ENCODE data around the gene SLC6A6. TPM values are rescaled to one million over a fixed set of nuclear protein-coding genes. Genes with fewer than 3 reads are reported as not detected.

The SLC6A6 gene
- total RNA-seq, 4 donors from 2014 or later: 34.4 to 166 (median 55.2) TPM

DNA sequence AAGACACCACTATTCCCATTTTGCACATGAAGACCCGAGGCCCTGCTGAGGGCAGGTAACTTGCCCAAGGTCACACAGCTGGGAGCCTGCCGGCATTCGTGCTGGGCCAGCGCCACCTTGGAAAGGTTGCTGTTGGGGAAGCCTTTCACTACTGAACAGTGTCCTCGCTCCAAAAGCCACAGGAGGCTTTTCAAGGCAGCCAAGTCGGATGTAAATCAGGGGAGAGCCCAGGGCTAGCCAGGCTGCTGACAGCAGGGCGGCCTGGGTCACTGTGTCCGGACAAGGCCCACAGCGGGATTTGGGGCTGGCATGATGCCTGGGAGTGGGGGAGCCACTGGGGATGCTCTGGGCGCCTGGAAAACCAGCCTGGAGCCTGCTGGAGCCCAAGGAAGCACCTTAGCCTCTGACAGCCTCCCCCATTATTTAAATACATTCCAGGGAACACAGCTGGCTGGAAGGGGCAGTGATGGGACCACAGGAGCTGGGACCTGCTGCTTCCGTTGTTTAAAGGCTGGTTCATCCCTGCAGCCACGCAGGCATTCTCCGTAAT, 10.5 kb downstream of the SLC6A6 start:
- DNase-seq (ENCODE audit: low spot score in 2 of 2): no peak
- WGBS, 2 donors: 75 to 87% methylated on average over 13 of the region's 13 CpGs

GRCh38 chr3:14413381-14414071, 11.1 kb downstream of the SLC6A6 start:
- no peak for TF ChIP-seq POLR2A (IDR thresholded peaks at IDR 0.05)
- TF ChIP-seq, protein P1, sequence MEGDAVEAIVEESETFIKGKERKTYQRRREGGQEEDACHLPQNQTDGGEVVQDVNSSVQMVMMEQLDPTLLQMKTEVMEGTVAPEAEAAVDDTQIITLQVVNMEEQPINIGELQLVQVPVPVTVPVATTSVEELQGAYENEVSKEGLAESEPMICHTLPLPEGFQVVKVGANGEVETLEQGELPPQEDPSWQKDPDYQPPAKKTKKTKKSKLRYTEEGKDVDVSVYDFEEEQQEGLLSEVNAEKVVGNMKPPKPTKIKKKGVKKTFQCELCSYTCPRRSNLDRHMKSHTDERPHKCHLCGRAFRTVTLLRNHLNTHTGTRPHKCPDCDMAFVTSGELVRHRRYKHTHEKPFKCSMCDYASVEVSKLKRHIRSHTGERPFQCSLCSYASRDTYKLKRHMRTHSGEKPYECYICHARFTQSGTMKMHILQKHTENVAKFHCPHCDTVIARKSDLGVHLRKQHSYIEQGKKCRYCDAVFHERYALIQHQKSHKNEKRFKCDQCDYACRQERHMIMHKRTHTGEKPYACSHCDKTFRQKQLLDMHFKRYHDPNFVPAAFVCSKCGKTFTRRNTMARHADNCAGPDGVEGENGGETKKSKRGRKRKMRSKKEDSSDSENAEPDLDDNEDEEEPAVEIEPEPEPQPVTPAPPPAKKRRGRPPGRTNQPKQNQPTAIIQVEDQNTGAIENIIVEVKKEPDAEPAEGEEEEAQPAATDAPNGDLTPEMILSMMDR (IDR thresholded peaks at IDR 0.05): no peak
- no peak for DNase-seq (ENCODE audit: low spot score in 2 of 2)
- H3K4me3 ChIP-seq (ENCODE audit: low read depth, poor library complexity, severe bottlenecking): no peak overlapping the region
- 59 to 61% methylated on average over 11 of the region's 11 CpGs for WGBS, 2 donors
- intact Hi-C loops (cut with DNase I; ENCODE audit: low total_unique reads): no loop called here

More for the DNA sequence above, 10.5 kb downstream of the SLC6A6 start:
- intact Hi-C loops (cut with DNase I; ENCODE audit: low total_unique reads): no loop called here
- TF ChIP-seq, protein P1 (IDR thresholded peaks at IDR 0.05): no peak
- no peak for TF ChIP-seq POLR2A (IDR thresholded peaks at IDR 0.05)
- H3K4me3 ChIP-seq (ENCODE audit: low read depth, poor library complexity, severe bottlenecking): no peak overlapping the region

DNA sequence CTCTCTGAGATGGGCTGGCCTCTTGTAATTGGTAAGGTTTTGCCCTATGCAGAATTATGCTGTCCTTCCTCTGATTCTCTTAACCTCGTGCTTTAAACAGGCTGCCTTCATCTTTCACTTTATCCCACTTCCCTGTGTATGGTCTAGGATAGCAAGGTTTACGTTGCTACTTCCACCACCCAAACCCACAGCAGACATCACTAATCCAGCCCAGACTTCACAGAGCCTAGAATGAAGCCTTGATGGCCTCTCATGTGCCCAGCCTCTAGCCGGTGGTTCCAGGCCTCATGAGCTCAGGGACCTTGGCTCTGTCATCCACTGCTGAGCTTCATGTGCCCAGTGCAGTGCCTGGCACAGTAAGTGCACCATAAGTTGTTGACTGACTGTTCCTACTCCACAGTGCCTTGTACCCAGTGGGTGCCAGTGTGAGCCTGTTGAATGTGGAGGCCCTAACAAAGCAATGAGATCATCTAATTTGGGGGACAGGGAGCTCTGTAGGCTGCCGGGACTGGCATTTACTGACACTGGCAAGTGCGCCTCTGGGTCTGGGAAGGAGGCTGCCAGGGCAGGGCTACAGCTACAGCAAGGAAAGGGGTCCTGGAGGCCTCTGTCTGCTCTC, 12.5 kb downstream of the SLC6A6 start:
- 83 to 88% methylated on average over 5 of the region's 5 CpGs for WGBS, 2 donors
- no peak for TF ChIP-seq POLR2A (IDR thresholded peaks at IDR 0.05)
- TF ChIP-seq, protein P1 (IDR thresholded peaks at IDR 0.05): no peak
- DNase-seq (ENCODE audit: low spot score in 2 of 2): no peak
- no peak overlapping the region for H3K4me3 ChIP-seq (ENCODE audit: low read depth, poor library complexity, severe bottlenecking)
- intact Hi-C loops (cut with DNase I; ENCODE audit: low total_unique reads): no loop called here

DNA sequence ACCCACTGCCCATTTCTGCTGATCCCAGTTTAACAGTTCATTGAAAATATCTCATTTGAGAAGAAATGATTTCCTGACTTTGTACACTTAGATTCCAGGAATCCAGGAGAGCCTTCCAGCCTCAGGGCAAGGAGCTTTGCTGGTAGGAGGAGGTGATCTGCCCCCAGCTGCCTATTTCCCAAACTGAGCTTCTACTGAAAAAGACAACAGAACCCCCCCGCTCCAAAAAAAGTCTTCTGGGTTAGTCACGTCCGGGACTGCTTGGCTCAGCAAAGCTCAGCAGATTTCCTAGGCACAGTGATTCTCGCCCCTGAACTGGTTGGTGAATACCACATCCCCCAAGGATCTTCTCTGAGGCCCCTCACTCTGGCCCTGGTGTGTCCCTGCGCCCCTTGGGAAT, 13.1 kb downstream of the SLC6A6 start:
- H3K4me3 ChIP-seq (ENCODE audit: low read depth, poor library complexity, severe bottlenecking): no peak overlapping the region
- no peak for TF ChIP-seq POLR2A (IDR thresholded peaks at IDR 0.05)
- TF ChIP-seq, protein P1 (IDR thresholded peaks at IDR 0.05): no peak
- 73 to 85% methylated on average over 5 of the region's 5 CpGs for WGBS, 2 donors
- intact Hi-C loops (cut with DNase I; ENCODE audit: low total_unique reads): no loop called here
- no peak for DNase-seq (ENCODE audit: low spot score in 2 of 2)

DNA sequence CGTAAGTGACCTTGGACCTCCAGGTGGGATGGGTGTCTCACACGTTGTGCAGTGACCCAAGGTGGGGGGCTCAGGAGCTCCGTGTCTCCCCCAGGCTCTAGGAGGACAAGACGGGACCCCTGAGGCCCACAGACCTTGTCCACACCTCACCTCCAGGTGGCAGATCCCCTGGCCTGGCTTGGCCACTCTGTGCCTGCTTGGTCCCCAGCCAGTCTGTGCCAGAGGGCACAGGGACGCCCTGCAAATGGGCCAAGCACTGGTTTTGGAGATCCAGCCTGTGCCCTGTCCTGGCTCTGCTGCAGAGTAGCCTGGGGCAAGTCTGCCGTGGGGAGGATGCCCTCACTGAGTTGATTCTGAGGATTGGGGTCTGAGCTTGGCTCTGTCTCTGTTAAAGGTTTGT, 14.0 kb downstream of the SLC6A6 start:
- DNase-seq (ENCODE audit: low spot score in 2 of 2): no peak
- 89 to 90% methylated on average over 6 of the region's 6 CpGs for WGBS, 2 donors
- TF ChIP-seq POLR2A (IDR thresholded peaks at IDR 0.05): no peak
- TF ChIP-seq, protein P1 (IDR thresholded peaks at IDR 0.05): no peak
- no peak overlapping the region for H3K4me3 ChIP-seq (ENCODE audit: low read depth, poor library complexity, severe bottlenecking)
- intact Hi-C loops (cut with DNase I; ENCODE audit: low total_unique reads): no loop called here

Measured in lower leg skin (tissue), 4 donors.